Right lobe of liver (tissue), 6 donors: ENCODE results near the gene SRPK1. TPM values are rescaled to one million over a fixed set of nuclear protein-coding genes. Genes with fewer than 3 reads are reported as not detected.

ENCODE experiments used
- ATAC-seq, 4 donors: fragments of 200-7000 bp; cut with Tn5 transposase; one replicate each; pipeline ENCODE4 v1.9.1; 2020; ENCODE audit warnings: mild to moderate bottlenecking in 4 of 4, moderate library complexity in 4 of 4
- DNase-seq, 3 donors: peaks; one replicate each; pipeline ENCODE4 v3.0.0-alpha.2; 2020
- H3K27ac ChIP-seq, 3 donors: fragments of 200-600 bp; one replicate each; pipeline ENCODE4 v1.8.0; 2022
- H3K27me3 ChIP-seq, 2 donors: fragments of 200-600 bp; one replicate each; pipeline ENCODE4 v1.8.0; 2022
- H3K36me3 ChIP-seq, 4 donors: fragments of 200-600 bp; sonication (generic) in 1 of 4; one replicate each; pipeline versions ENCODE4 v1.5.1 to v1.8.0; 2017 to 2022; ENCODE audit warnings: control low read depth in 1 of 4
- H3K4me1 ChIP-seq, 4 donors: fragments of 200-600 bp; sonication (generic) in 1 of 4; one replicate each; pipeline versions ENCODE4 v1.5.1 to v1.8.0; 2017 to 2022; ENCODE audit warnings: control low read depth in 1 of 4
- H3K4me3 ChIP-seq, 3 donors: fragments of 200-600 bp; one replicate each; pipeline ENCODE4 v1.8.0; 2022
- H3K9me3 ChIP-seq, 4 donors: fragments of 200-600 bp; sonication (generic) in 1 of 4; one replicate each; pipeline versions ENCODE4 v1.5.1 to v1.8.0; 2017 to 2022; ENCODE audit warnings: control low read depth in 1 of 4
- CTCF ChIP-seq, 4 donors: fragments of 200-600 bp in 3 of 4; fragments of 450-650 bp in 1 of 4; IDR thresholded peaks; one replicate each; pipeline versions ENCODE4 v1.5.1 to v1.8.0; 2016 to 2022; ENCODE audit warnings: antibody characterized with exemption in 4 of 4, mild to moderate bottlenecking in 2 of 4
- POLR2A ChIP-seq: fragments of 450-650 bp; IDR thresholded peaks from one replicate; pipeline ENCODE4 v1.6.1; 2017; ENCODE audit warnings: antibody characterized with exemption, mild to moderate bottlenecking
- WGBS: methylation state at CpG from one replicate; pipeline ENCODE4 v1.1.6; 2018; ENCODE audit warnings: low coverage, low lambda C conversion rate; ENCODE audit not compliant: insufficient coverage; ENCODE audit errors: missing lambda C conversion rate; 5-methylcytosine and 5-hydroxymethylcytosine counted together
- intact Hi-C, 2 donors: fragments of 100-400 bp; cut with DNase I; formaldehyde crosslinking; loops; one replicate each; pipeline versions ENCODE4 v1.11.2 to v1.14.1; 2022
- total RNA-seq, 6 experiments: library from RNA; depleted of rRNA in 2 of 6; stranded (reverse); fragments of >200 nt in 2 of 6; fragmentation: NEBNext Ultra II Directional in 3 of 6; extraction: Animal tissue kit (Norgen Biotek cat#: 25700) in 3 of 6; gene quantifications; one replicate each; pipeline versions ENCODE4 v1.1.0 to v1.2.4, GENCODE V29; 2016 to 2023
- donor health status: DM: no; HTN: yes; CAD: no.
- donor health status: DM: no; HTN: no; CAD: no.
- donor health status: DM: no; HTN: no; CAD: no.
- donor health status: DM: no; HTN: yes; CAD: no.
- donor health status: DM: no; HTN: yes; CAD: no.

Gene SRPK1
- total RNA-seq, 6 experiments from 2014 or later = 18.4 to 64.1 (median 26.4) TPM

GRCh38 chr6:35817515-35817914, 103.4 kb downstream of the SRPK1 start:
- ATAC-seq = no peak
- no peaks in the 10 kb centered on the region for H3K36me3 ChIP-seq
- no peaks in the 10 kb centered on the region for H3K27me3 ChIP-seq
- no peak overlapping the region for H3K4me3 ChIP-seq
- intact Hi-C loops = no loop called here
- no peaks in the 10 kb centered on the region for H3K9me3 ChIP-seq
- DNase-seq = no peak
- H3K4me1 ChIP-seq = no peaks in the 10 kb centered on the region
- TF ChIP-seq CTCF (IDR thresholded peaks at IDR 0.05) = no peak
- TF ChIP-seq POLR2A = no peak
- no peak overlapping the region for H3K27ac ChIP-seq

- no CpG with 5 or more reads among the region's 6 CpGs for WGBS
- Histone ChIP-seq H3K27ac (no peak overlapping the region), H3K9me3 (no peaks in the 10 kb centered on the region), H3K4me1 (no peaks in the 10 kb centered on the region), H3K27me3 (no peaks in the 10 kb centered on the region), H3K4me3 (no peak overlapping the region), H3K36me3 (no peaks in the 10 kb centered on the region)
- no peak for DNase-seq
- intact Hi-C loops = no loop called here
- TF ChIP-seq POLR2A (no peak), CTCF (IDR thresholded peaks at IDR 0.05) (no peak)
- no peak for ATAC-seq
Measured at GRCh38 chr6:35811699-35811995, 109.3 kb downstream of the SRPK1 start.

GRCh38 chr6:35810971-35811698, 109.8 kb downstream of the SRPK1 start:
- no peaks in the 10 kb centered on the region for H3K27me3 ChIP-seq
- DNase-seq (no peak), ATAC-seq (peak in 3 of 4 donors; percentile 16 to 86 (median 22))

GRCh38 chr6:35809809-35810208, 111.1 kb downstream of the SRPK1 start:
- no peak for DNase-seq
- H3K4me1 ChIP-seq = peaks cover 0 to 5% (median 0%) of the 10 kb centered on the region in 4 donors
- no peaks in the 10 kb centered on the region for H3K36me3 ChIP-seq
- H3K9me3 ChIP-seq = no peaks in the 10 kb centered on the region
- TF ChIP-seq CTCF (IDR thresholded peaks at IDR 0.05) (no peak), POLR2A (no peak)
- no peaks in the 10 kb centered on the region for H3K27me3 ChIP-seq
- intact Hi-C loops = no loop called here
- WGBS = 66% methylated on average over 5 of the region's 5 CpGs
- ATAC-seq = no peak
- no peak overlapping the region for H3K4me3 ChIP-seq
- H3K27ac ChIP-seq = no peak overlapping the region

More at GRCh38 chr6:35810971-35811698, 109.8 kb downstream of the SRPK1 start:
- Histone ChIP-seq H3K4me3 (no peak overlapping the region), H3K27ac (no peak overlapping the region), H3K4me1 (no peaks in the 10 kb centered on the region), H3K9me3 (no peaks in the 10 kb centered on the region), H3K36me3 (no peaks in the 10 kb centered on the region)
- 34% methylated on average over 4 of the region's 14 CpGs for WGBS
- no peak for TF ChIP-seq POLR2A
- TF ChIP-seq CTCF (IDR thresholded peaks at IDR 0.05) = no peak
- intact Hi-C loops = no loop called here

GRCh38 chr6:35808688-35809087, 112.2 kb downstream of the SRPK1 start:
- peaks cover 0 to 5% (median 0%) of the 10 kb centered on the region in 4 donors for H3K4me1 ChIP-seq
- DNase-seq (no peak), ATAC-seq (no peak)
- 60% methylated on average over 3 of the region's 3 CpGs for WGBS
- intact Hi-C loops = no loop called here
- no peak overlapping the region for H3K4me3 ChIP-seq
- TF ChIP-seq POLR2A (no peak), CTCF (IDR thresholded peaks at IDR 0.05) (no peak)
- H3K27ac ChIP-seq = no peak overlapping the region
- no peaks in the 10 kb centered on the region for H3K9me3 ChIP-seq
- no peaks in the 10 kb centered on the region for H3K36me3 ChIP-seq
- no peaks in the 10 kb centered on the region for H3K27me3 ChIP-seq
